ENCODE results near the gene ACOXL. TPM values are rescaled to one million over a fixed set of nuclear protein-coding genes. Genes with fewer than 3 reads are reported as not detected.

The ACOXL gene
- total RNA-seq, 2 donors from 2014 or later: 11.7 to 12.3 TPM

DNA sequence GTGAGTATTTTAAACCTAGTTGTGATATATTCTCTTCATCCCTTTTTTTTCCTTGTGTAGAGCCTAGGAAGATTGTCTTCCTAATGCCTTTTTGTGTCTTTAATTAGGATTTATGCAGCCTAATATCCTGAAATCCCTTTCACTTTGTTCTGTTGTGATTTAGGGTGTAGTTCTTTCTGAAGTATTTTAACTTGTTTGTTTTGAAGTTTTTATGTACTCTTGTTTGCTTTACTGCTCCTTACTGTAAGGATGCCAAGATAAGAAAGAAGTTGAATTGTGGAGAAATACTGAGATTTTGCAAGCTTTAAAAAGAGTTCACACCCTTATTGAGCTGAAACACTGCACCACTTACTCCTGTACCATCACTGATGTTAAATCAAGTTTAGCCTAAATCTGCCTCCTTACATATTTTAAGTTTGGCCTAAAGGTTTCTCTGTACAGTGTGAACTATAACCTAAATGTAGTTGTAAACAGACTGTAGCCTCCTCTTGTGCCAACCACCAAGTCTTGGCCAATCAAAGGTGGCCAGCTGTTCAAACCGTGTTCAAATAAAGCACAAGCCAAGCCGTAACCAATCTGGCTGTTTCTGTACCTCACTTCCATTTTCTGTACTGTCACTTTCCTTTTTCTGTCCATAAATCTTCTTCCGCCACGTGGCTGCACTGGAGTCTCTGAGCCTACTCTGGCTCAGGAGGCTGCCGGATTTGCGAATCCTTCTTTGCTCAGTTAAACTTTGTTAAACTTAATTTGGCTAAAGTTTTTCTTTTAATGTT, 17.7 kb upstream of the ACOXL start:
- no peaks in the 10 kb centered on the region for H3K9me3 ChIP-seq (ENCODE audit: control insufficient read depth, low read length)
- no peaks in the 10 kb centered on the region for H3K36me3 Mint-ChIP-seq (ENCODE audit: low read depth)
- no peak overlapping the region for H3K4me3 Mint-ChIP-seq
- no peaks in the 10 kb centered on the region for H3K27me3 ChIP-seq (ENCODE audit: control insufficient read depth, insufficient read depth, low read length, poor library complexity, severe bottlenecking)
- WGBS, 2 experiments (ENCODE audit: insufficient coverage in 1 of 2, insufficient read length in 1 of 2): 94 to 100% methylated on average over 6 of the region's 6 CpGs
- no peak for DNase-seq
- H3K27ac ChIP-seq (ENCODE audit: low read depth, low read length): no peak overlapping the region
- no peak overlapping the region for H3K4me3 ChIP-seq (ENCODE audit: low read length)
- H3K27ac Mint-ChIP-seq: no peak overlapping the region
- H3K27me3 Mint-ChIP-seq (ENCODE audit: insufficient read depth): peaks cover 11% of the 10 kb centered on the region
- TF ChIP-seq, protein P1, sequence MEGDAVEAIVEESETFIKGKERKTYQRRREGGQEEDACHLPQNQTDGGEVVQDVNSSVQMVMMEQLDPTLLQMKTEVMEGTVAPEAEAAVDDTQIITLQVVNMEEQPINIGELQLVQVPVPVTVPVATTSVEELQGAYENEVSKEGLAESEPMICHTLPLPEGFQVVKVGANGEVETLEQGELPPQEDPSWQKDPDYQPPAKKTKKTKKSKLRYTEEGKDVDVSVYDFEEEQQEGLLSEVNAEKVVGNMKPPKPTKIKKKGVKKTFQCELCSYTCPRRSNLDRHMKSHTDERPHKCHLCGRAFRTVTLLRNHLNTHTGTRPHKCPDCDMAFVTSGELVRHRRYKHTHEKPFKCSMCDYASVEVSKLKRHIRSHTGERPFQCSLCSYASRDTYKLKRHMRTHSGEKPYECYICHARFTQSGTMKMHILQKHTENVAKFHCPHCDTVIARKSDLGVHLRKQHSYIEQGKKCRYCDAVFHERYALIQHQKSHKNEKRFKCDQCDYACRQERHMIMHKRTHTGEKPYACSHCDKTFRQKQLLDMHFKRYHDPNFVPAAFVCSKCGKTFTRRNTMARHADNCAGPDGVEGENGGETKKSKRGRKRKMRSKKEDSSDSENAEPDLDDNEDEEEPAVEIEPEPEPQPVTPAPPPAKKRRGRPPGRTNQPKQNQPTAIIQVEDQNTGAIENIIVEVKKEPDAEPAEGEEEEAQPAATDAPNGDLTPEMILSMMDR (conservative IDR thresholded peaks at IDR 0.05): no peak
- no peaks in the 10 kb centered on the region for H3K4me1 ChIP-seq (ENCODE audit: control insufficient read depth, insufficient read depth, low read length)
- H3K36me3 ChIP-seq (ENCODE audit: control insufficient read depth, insufficient read depth, low read length): no peaks in the 10 kb centered on the region
- H3K9me3 Mint-ChIP-seq: peaks cover 4% of the 10 kb centered on the region
- peaks cover 2% of the 10 kb centered on the region for H3K4me1 Mint-ChIP-seq
- no peak overlapping the region for H3K9ac ChIP-seq (ENCODE audit: extremely low read depth, low read length, poor library complexity, severe bottlenecking)

DNA sequence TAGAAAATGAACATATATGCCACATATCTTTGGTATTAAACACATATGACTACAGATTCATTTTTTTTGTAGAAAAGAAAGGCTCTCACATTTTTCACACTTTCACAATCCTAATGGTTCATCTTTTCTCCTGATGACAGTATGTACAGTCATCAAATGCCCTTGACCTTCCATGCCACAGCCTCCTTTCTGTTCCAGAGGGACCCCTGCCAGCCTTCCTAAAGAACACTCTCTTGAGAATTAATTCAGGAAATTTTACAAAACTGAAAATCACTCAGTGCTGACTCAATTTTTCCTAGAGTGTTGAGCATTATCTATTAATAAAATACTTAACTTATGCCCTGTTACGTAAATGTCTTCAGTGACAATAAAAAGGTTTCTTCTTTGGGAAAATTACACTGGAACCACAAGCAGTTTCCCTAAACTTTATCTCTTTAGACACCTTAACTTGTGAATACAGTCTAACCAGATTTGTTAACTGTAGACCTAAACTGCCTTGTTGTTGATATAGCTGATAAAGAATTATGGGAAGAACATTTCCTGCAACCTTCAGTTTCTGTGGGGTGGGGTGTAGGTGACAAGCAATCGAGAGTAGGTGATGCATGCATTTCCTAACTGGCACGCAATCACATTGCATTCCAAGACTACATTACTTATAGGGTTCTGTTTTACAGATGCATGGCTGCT, 15.3 kb upstream of the ACOXL start:
- Histone ChIP-seq H3K4me1 (ENCODE audit: control insufficient read depth, insufficient read depth, low read length) (no peaks in the 10 kb centered on the region), H3K27me3 (ENCODE audit: control insufficient read depth, insufficient read depth, low read length, poor library complexity, severe bottlenecking) (no peaks in the 10 kb centered on the region), H3K9ac (ENCODE audit: extremely low read depth, low read length, poor library complexity, severe bottlenecking) (no peak overlapping the region), H3K4me3 (ENCODE audit: low read length) (no peak overlapping the region), H3K36me3 (ENCODE audit: control insufficient read depth, insufficient read depth, low read length) (no peaks in the 10 kb centered on the region), H3K27ac (ENCODE audit: low read depth, low read length) (no peak overlapping the region), H3K9me3 (ENCODE audit: control insufficient read depth, low read length) (no peaks in the 10 kb centered on the region)
- H3K27ac Mint-ChIP-seq: no peak overlapping the region
- 91 to 100% methylated on average over 1 to 3 of the region's 3 CpGs for WGBS, 2 experiments (ENCODE audit: insufficient coverage in 1 of 2, insufficient read length in 1 of 2)
- TF ChIP-seq, protein P1 (conservative IDR thresholded peaks at IDR 0.05): no peak
- no peak for DNase-seq
- no peak overlapping the region for H3K4me3 Mint-ChIP-seq
- peaks cover 8% of the 10 kb centered on the region for H3K27me3 Mint-ChIP-seq (ENCODE audit: insufficient read depth)
- H3K9me3 Mint-ChIP-seq: peaks cover 4% of the 10 kb centered on the region
- no peaks in the 10 kb centered on the region for H3K36me3 Mint-ChIP-seq (ENCODE audit: low read depth)
- peaks cover 2% of the 10 kb centered on the region for H3K4me1 Mint-ChIP-seq

DNA sequence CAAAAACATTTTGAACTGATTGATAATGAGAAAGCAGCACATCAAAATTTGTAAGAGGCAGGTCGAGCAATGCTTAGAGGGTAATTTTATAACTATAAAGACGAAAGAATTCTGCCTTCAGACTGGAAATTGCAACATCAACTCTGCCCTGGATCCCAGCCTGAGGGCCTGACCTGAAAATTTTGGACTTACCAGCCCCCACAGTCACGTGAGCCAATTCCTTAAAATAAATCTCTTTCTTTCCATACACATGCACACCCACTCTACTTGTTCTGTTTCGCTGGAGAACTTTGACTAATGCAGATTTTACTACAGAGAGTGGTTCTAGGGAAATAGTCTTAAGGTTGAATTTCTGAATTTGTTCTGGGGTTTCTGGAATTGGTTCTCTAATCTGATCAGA, 14.6 kb upstream of the ACOXL start:
- Mint-ChIP-seq H3K27ac (no peak overlapping the region), H3K4me3 (no peak overlapping the region), H3K36me3 (ENCODE audit: low read depth) (no peaks in the 10 kb centered on the region), H3K4me1 (peaks cover 2% of the 10 kb centered on the region), H3K27me3 (ENCODE audit: insufficient read depth) (peaks cover 4% of the 10 kb centered on the region), H3K9me3 (peaks cover 2% of the 10 kb centered on the region)
- WGBS, 2 experiments (ENCODE audit: insufficient coverage in 1 of 2, insufficient read length in 1 of 2): 93 to 97% methylated on average over 2 to 4 of the region's 4 CpGs
- H3K4me1 ChIP-seq (ENCODE audit: control insufficient read depth, insufficient read depth, low read length): no peaks in the 10 kb centered on the region
- no peak overlapping the region for H3K9ac ChIP-seq (ENCODE audit: extremely low read depth, low read length, poor library complexity, severe bottlenecking)
- H3K9me3 ChIP-seq (ENCODE audit: control insufficient read depth, low read length): no peaks in the 10 kb centered on the region
- H3K27ac ChIP-seq (ENCODE audit: low read depth, low read length): no peak overlapping the region
- no peaks in the 10 kb centered on the region for H3K36me3 ChIP-seq (ENCODE audit: control insufficient read depth, insufficient read depth, low read length)
- TF ChIP-seq, protein P1 (conservative IDR thresholded peaks at IDR 0.05): no peak
- H3K27me3 ChIP-seq (ENCODE audit: control insufficient read depth, insufficient read depth, low read length, poor library complexity, severe bottlenecking): no peaks in the 10 kb centered on the region
- DNase-seq: no peak
- H3K4me3 ChIP-seq (ENCODE audit: low read length): no peak overlapping the region
